GM18499 (cell line): ENCODE results near the gene PROM2.

ENCODE experiments used
- ATAC-seq: cut with Tn5 transposase; IDR thresholded peaks from one replicate; pipeline ENCODE4 v1.9.1; 2021; ENCODE audit warnings: moderate number of reproducible peaks; ENCODE audit not compliant: insufficient read depth, unreplicated experiment

The PROM2 gene

DNA sequence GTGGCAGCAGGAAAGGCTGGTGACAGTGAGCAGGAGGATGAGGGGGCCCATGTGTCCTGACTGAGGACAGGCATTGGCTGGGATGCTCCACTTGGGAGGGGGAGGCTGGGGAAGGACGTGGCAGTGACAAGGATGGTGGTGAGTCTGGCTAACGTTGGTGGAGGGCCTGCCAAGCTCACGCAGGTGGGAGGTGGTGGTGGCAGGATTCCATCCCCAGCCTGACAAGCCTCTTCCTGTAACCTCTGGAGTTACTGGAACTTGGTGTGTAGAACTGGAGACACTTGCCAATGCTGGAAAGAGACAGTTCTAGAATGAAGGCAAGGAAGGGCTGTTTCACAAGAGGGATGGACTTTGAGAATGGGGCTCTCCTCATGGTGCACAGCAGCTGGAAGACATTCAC lies 8.2 kb downstream of the PROM2 start:
- no peak for ATAC-seq

DNA sequence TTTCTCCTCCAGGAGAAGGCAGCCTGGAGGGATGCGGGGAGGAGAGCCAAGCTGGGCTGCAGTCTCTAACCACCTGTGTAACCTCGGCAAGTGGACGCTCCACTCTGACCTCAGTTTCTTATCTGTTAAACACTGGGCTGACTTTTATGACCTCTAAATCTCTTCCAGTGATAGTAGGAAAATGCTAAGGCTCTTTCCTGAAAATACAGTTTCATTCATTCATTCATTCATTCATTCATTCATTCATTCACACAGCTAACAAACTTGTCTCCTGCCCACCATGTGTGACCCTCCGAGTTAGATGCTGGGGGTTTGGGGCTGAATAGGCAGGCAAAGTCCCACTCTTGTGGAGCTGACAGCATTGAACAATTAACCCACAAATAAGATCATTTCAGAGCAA lies 9.3 kb downstream of the PROM2 start:
- ATAC-seq, result no peak

DNA sequence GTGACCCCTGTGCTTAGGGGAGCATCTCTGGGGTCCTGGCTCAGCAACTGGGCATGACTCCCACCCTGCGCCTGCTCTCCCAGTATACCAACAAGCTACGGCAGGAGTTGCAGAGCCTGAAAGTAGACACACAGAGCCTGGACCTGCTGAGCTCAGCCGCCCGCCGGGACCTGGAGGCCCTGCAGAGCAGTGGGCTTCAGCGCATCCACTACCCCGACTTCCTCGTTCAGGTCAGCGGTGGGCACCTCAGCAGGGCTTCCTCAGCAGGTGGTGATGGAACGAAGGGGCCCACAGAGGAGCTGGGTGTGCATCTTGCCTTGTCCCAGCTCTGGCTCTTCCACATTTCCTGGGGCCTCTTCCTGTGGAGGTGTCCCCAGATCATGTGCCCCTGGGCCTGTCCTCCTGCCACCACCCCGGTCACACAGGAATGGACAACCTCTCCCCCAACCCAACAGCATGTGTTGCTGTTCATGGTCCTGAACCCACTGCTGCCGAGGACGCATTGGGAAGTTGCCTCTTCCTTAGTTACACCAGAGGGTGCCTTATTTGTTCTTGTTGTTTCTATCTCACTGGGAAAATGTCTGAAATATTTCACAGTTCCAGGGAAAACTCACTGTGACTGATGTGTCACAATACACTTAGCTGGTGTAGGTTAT lies 10.8 kb downstream of the PROM2 start:
- ATAC-seq, result no peak

DNA sequence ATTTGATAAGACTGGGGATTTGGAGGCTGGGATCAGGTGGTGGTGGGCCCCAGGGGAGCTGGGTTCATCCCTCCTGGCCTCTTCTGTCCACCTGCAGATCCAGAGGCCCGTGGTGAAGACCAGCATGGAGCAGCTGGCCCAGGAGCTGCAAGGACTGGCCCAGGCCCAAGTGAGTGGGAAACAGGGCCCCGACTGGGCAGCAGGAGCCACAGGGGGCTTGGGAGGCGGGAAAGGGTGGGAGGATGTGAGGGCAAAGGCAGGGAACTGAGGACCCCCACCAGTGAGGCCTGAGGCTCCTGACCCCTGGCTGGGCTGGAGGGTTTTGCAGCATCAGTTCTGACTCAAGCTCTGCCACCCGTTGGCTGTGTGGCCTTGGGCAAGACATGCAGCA lies 11.3 kb downstream of the PROM2 start:
- ATAC-seq, result no peak

DNA sequence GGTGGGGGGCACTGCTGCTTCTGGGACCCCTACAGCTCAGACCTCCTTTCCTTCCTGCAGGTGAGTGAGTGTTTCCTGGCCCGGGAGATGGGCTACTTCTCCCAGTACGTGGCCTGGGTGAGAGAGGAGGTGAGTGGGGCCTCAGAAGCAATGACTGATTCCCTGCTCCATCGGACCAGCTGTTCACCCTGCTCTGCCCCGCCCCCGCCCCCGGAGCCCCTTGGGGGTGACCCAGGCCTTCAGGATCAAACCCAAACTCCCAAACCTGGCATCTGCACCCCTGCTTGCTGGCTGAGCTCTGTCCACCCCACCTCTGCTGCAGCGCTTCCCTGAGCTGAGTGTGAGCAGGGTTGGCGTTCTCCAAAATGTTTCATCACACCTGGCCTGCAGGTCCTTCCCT lies 13.1 kb downstream of the PROM2 start:
- ATAC-seq, result no peak

DNA sequence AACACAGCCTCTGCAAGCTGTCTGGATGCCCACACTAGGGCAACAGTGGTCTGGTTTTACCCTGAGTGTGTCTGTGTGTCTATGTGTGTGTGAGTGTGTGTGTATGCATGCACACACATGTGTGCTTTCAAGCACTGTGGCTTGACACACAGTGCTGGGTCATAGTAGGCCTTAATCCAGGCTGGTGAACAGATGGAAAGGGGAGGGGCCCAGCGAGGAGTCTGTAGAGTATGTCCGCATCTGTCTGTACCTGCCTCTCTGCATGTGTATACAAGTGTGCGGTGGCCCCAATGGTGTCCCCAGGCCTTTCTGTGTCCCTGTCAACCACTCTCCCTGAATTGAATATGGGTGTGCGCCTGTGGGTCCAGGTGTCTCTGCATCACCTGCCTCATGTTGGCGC lies 13.6 kb downstream of the PROM2 start:
- ATAC-seq, result no peak

DNA sequence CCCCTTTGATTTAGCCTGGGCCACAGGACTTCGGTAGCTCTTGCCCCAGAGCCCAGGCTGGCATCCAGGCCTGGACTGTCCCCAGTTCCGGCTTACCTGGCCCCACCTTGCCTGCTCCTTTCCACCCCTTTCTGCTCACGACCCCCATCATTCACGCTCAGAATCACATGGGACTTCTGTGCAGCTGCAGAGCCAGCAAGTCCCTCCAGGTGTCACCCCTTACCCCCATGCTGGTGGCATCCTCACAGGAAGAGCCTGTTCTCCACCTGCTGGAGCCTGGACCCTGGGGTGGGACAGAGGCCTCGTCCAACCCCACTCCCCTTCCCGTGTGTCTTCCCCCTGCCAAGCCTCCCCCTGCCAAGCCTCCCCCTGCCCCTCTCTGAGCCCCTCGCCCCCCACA lies 15.0 kb downstream of the PROM2 start:
- ATAC-seq, result no peak

DNA sequence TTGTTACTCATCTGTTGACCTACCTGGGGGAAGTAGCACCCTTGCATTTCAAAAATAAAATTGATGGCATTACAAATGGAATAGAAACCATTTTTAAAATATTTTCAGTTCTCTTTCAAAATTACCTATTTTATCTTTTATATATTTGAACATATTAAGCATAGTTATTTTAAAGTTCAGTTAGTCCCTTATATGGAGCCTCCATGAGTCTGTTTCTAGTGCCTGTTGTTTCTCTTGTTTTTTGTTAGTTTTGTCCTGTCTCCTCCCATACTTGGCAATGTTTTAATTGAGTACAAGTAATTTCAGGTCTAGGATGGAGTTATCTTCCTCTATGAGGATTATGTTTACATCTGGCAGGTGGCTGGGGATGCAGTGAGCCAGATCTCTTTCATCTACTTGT lies 17.0 kb downstream of the PROM2 start:
- no peak for ATAC-seq

DNA sequence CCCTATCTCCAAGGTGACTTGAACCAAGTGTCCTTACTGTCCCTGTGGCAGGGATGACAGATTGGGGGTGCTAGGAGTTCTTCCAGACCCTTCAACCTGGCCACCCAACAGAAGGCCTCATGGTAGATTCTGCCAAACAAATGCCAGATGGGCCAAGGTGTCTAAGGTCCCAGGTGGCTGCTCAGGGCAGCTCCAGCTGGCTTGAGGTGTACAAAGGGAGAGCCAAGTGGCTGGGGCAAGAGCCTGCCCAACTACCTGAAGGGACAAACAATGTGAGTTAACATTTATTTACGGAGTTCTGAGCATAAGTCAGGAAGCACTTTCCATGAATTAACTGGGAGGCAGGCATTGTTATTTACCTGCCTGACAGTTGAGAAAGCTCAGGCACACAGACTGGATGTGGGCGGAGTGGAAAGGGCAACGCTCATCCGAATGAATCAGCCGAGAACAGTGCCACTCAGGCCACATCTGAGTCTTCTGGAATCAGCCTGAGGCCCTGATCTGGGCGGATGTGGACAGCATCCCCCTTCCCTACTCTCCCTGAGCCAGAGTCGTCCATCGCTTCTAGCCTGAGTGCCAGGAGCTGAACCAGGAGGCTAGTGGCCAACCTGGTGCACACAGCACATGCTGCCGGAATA lies 18.5 kb downstream of the PROM2 start:
- ATAC-seq, result no peak

DNA sequence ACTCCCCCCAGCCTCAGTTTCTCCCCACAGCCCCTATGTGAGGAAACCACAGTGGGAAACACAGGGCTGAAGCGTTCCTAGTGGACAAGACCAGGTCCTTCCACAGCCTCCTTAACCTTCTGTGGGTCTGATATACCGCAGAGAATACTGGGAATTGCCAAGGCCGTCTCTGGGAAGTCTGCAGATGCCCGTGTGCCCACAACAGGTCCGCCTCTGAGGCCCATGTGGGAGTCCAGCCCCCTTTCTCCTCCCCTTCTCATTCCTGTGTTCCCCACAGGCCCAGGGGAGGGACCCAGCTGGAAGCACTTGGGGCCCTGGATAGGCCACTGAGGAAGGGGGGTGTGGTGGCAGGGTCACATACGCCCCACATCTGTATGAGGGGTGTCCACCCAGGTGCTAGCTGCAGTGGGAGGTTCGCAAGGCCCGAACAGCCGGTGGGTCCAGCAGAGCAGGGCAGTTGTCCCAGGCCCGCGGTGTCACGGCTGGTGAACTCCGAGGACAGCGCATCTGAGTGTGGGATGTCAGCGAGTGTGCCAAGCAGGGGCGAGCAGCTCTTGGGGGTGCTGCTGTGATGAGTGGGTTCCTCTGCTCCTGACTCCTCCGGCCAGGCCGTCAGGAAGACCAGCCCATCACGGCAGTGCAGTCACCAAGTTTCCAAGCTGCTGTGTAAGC lies 20.5 kb downstream of the PROM2 start:
- no peak for ATAC-seq

DNA sequence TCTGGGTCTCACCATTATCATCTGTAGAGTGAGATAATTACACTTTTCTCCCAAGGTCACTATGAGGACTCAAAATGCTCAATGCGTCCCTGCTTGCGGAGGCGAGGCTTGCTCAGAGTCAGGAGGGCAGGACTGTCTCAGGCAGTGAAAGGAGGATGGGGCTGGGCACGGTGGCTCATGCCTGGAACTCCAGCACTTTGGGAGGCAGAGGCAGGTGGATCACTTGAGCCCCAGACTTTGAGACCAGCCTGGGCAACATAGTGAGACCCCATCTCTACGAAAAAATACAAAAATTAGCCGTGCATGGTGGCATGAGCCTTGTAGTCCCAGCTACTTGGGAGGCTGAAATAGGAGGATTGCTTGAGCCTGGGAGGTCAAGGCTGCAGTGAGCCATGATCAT lies 21.1 kb downstream of the PROM2 start:
- ATAC-seq, result no peak

DNA sequence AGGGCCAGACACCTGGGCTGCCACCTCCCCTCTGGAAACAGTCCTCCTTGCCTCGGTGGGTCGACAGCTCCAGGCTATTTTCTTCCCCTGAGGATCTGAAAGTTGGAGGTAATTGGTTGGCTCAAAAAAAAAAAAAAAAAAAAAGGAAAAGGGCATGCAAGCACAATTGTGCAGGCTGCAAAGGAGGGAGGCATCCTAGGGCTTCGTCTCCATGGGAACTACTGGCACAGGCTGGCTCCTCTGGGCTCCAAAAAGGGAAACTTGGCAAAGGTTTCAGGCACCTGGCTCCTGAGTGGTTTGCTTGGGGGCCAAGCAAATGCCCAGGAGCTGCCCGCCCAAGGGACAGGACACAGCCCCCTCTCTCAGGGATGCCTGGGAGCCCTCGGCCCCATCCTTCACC lies 21.8 kb downstream of the PROM2 start:
- no peak for ATAC-seq

DNA sequence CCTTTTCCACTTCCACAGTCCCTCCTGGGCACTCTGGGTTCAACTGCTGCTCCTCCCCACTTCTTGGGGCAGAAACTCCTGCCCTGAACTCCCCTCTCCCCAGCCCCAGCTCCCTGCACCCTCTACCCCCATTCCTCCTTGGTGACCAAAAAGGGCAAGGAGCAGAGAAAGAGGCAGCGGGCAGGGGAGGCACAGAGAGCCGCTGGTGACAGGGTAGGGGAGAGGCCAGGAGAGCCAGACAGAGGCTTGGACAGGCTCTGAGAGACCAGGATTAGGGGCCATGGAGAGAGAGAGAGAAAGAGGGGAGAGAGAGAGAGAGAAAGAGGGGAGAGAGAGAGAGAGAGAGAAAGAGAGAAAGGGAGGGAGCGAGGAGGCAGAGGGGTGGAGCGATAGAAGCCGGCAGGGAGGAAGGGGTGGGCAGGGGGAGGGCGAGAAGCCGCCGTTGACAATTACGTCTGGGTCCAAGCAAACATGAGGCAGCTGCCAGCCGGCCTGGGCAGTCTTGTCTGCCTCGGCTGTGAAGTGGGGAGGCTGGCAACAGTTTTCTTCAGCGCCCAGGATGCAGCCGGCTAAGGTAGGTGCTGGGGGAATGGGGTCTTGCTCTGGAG lies 22.7 kb downstream of the PROM2 start, which contains the start of gene KCNIP3:
TSS of gene KCNIP3 (plus strand) at position 468 of the 608 bp plus-strand sequence. CDS start at position 560, 92 bp downstream.
- no peak for ATAC-seq

DNA sequence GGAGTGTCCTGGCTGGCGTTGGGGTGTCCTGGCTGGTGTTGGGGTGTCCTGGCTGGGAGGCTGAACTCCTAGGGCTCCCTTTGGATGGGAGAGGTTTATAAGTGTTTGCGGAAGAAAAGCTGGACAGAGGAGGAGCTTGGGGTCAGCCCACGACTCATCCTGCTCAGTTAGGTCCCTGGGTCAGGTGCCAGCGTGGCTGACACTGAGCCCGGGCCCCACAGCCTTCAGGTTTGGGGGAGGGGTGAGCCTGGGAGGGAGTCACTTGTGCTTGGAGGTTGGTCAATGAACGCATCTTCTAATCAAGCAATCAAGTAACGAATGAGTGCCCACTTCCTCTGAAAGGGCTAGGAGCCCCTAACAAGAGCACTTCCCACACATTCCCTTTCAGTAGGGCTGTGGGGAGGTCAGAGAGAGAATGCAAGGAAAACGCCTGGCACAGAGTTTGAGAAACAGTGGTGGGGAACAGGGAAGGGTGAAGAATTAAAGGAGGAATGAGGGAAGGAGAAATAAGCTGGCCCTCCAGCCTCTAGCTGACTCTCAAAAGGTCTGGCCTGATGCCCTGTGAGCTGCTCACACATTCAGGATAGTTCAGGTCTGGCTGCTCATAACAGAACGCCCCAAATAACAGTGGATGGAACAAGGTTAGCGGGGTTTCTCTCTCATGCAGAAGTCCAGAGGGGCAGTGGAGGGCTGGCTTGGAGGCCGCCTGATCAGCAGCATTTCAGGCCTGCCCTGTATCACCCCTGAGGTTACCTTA lies 23.6 kb downstream of the PROM2 start:
- no peak for ATAC-seq

DNA sequence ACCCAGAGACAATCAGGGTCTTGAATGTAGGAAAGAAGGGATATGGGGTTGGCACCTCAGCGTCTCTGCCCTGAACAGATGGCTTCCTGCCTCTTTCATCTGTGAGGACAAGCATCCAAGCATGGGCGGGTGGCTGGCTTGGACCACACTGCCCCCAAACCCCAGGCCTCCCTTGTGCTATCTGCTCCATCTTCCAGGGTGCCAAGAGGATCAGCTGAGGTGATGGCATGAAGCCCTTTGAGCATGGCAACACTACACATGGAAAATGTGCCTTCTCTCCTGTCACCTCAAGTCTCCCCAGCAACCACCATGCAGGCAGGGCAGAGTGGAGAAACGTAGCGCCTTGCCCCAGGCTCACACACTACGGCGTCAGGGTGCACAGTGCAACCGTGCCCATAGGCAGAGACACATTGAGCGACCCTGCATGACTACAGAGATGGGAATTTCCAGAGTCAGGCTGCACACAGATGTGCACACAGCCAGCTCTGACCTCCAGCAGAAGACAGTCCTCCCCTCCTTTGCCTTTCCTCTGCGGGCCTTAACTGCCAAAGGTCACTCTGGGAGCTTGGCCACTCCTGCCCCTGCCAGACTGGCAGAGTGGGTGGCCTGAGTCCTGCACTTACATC lies 24.4 kb downstream of the PROM2 start:
- ATAC-seq, result no peak

DNA sequence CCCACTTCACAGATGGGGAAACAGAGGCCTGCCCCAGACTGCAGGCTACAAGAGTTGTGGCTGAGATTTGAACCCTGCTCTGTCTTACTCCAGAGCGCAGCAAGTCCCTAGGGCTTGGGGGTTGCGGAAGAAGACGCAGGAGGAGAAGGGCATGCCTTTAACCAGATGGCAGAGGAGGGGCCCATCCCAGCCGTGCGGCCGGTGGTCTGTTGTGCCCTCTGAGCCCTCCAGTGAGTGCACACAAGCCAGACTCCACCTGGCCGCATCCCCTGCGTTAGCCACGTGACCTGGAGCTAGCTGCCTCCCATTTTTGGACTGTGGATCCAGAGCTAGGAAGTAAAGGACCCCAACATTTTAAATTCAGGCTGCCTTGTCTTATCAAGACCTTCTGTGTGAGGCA lies 25.7 kb downstream of the PROM2 start:
- ATAC-seq, result no peak

DNA sequence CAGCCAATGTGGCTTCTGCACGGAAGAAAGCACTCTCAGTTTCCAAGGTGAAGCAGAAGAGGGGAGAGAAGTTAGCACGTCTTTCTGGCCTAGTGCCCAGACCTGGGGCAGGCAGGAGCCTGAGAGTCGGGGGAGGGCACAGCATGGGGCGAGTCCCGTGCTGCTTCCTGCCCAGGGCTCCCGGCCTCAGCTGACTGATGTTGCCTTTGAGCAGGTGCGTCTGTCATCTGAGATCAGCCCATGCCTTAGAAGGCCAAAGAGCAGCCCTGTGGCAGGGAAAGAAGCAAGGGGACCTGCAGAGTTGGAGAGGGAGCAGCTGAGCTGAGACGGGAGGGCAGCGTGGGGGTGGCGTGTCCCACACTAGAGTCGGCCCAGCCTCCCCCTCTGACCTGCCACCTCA lies 26.2 kb downstream of the PROM2 start:
- no peak for ATAC-seq

DNA sequence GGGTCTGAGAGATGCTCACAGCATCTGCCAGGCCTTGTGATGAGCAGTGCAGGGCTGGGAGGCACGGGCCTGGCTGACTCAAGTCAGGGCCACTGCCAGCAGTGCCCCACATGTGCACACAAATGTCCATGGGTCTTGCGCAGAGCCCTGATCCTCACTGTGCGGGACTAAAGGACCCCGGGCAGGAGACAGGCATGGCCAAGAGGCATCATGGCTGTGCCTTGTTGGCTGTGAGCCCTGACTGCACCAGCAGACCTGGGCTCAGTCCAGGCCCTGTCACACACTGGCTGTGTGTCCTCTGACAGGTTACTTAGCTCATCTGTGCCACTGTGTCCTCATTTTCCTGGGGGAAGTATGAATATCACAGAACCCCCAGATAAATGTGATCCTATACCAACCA lies 26.9 kb downstream of the PROM2 start:
- ATAC-seq, result no peak

DNA sequence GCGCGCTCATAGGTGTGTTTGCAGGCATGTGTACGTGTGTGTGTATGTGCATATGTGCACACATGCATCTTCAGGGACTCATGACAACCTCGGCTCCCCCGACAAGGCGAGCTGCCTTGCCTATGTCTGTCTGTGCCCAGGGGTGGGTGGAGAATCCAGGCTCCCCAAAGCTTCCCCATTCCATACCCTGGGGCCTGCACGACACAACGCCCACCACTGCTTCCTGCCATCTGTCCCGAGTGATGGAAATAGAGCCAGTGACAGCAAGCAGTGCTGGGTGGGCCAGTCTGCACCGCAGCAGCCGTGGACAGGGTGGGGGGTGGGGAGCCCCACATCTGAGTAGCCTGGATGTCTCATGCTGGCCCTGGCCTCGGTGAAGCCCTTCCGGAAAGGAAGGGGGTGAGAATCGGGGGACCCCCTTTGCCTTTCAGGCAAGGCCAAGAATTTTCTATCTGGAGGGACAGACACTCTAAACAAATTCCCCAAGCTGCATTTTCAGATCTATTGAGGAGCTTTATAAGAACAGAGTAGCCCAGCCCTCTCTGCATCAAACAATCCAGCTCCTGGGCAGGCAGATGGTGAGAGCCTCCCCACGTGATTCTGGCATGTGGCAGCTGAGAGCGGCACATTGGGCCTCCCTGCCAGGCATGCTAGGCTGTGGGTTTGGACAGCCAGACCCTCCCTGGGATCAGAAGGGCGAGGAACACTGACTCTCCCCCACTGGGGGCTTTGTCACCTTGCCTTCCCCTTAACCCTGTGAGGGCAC lies 27.8 kb downstream of the PROM2 start:
- ATAC-seq, result no peak
